HepG2 (cell line): Measurements from ENCODE around the gene SLC2A13. TPM values are rescaled to one million over a fixed set of nuclear protein-coding genes. Genes with fewer than 3 reads are reported as not detected.

Source experiments
- ATAC-seq: fragments of 200-7000 bp; cut with Tn5 transposase; 3 replicates; pipeline ENCODE4 v1.9.1; 2020; ENCODE audit warnings: mild to moderate bottlenecking, moderate library complexity
- BruUV-seq: library from RNA; stranded (reverse); fragments of 400-500 nt; replicated peaks from 2 replicates; lab custom pipeline; 2021; lab: Mats Ljungman, UMichigan
- CTCF ChIA-PET: fragments of 300-600 bp; formaldehyde crosslinking; extraction: SDS; loops from one replicate; lab custom pipeline; 2021; ENCODE audit warnings: low total read pairs, inconsistent platforms, low intra/inter-chr PET ratio; lab: Yijun Ruan, JAX
- POLR2A ChIA-PET: fragments of 350-600 bp; sonication (Branson Sonifier 250); formaldehyde crosslinking; loops from one replicate; lab custom pipeline; 2020; ENCODE audit warnings: antibody characterized with exemption, inconsistent platforms; lab: Yijun Ruan, JAX
- DNase-seq: peaks from one replicate; pipeline ENCODE4 v3.0.0-alpha.2; 2015; ENCODE audit warnings: low spot score
- FAIRE-seq: peaks from 3 replicates; lab custom pipeline; 2011; peaks lifted over from hg19 to GRCh38; lab: Jason Lieb, UNC
- H2AFZ ChIP-seq: one replicate; pipeline ENCODE4 v1.6.1; 2011; ENCODE audit warnings: low read length, inconsistent platforms
- H3K27ac ChIP-seq: fragments of 300-600 bp; 3 replicates; pipeline ENCODE4 v1.8.0; 2011; ENCODE audit warnings: mixed run types, mild to moderate bottlenecking, mixed read lengths, low read length, inconsistent platforms; ENCODE audit not compliant: insufficient read depth; ENCODE audit errors: extremely low read length
- H3K27me3 ChIP-seq, 2 experiments: fragments of 200-600 bp in 1 of 2; 2 replicates in 1 of 2; 3 replicates in 1 of 2; pipeline versions ENCODE4 v1.6.0 to v1.8.0; 2011; ENCODE audit warnings: low read length in 2 of 2, mild to moderate bottlenecking in 2 of 2, moderate library complexity in 2 of 2, inconsistent platforms in 1 of 2; ENCODE audit not compliant: insufficient read depth in 2 of 2, control insufficient read depth in 1 of 2
- H3K36me3 ChIP-seq, 2 experiments: fragments of 200-600 bp in 1 of 2; replicated peaks in 1 of 2; 2 replicates in 1 of 2; 3 replicates in 1 of 2; pipeline versions ENCODE4 v1.5.1 to v1.8.0; 2011; ENCODE audit warnings: low read length in 2 of 2, inconsistent platforms in 1 of 2; ENCODE audit not compliant: insufficient read depth in 2 of 2, control insufficient read depth in 1 of 2
- H3K4me1 ChIP-seq: 2 replicates; pipeline ENCODE4 v1.5.1; 2012; ENCODE audit warnings: low read length, inconsistent platforms; ENCODE audit not compliant: insufficient read depth
- H3K4me2 ChIP-seq: 2 replicates; pipeline ENCODE4 v1.6.0; 2011; ENCODE audit warnings: low read depth, low read length, inconsistent platforms
- H3K4me3 ChIP-seq, 3 experiments: fragments of 200-600 bp in 1 of 3; sonication (generic), shearing (Covaris generic) in 1 of 3; replicated peaks in 1 of 3; 2 replicates each; pipeline ENCODE4 v1.5.1; 2011 to 2016; ENCODE audit warnings: low read length in 3 of 3, inconsistent platforms in 2 of 3, low read depth in 2 of 3, mild to moderate bottlenecking in 2 of 3, control low read depth in 1 of 3, mixed read lengths in 1 of 3; ENCODE audit not compliant: insufficient read depth in 1 of 3
- H3K79me2 ChIP-seq: one replicate; pipeline ENCODE4 v1.6.1; 2011; ENCODE audit warnings: low read length, inconsistent platforms; ENCODE audit not compliant: insufficient read depth
- H3K9ac ChIP-seq: 2 replicates; pipeline ENCODE4 v1.6.0; 2011; ENCODE audit warnings: mild to moderate bottlenecking, low read depth, low read length, inconsistent platforms; ENCODE audit not compliant: insufficient read depth
- H3K9me3 ChIP-seq: 2 replicates; pipeline ENCODE4 v1.5.1; 2012; ENCODE audit warnings: mild to moderate bottlenecking, low read length
- H4K20me1 ChIP-seq: 2 replicates; pipeline ENCODE4 v1.6.0; 2011; ENCODE audit warnings: inconsistent platforms, mild to moderate bottlenecking, low read length, moderate library complexity; ENCODE audit not compliant: insufficient read depth
- AGO2 ChIP-seq: fragments of 200-400 bp; formaldehyde crosslinking; optimal IDR thresholded peaks from 2 replicates; pipeline ENCODE3; 2017; ENCODE audit warnings: mild to moderate bottlenecking, low read depth, low read length, moderate library complexity
- KLF6 ChIP-seq: IDR thresholded peaks from 2 replicates; pipeline ENCODE4 v1.8.0; 2016; ENCODE audit warnings: missing biosample characterization, missing genetic modification reagents
- MED8 ChIP-seq: sonication (generic); formaldehyde crosslinking; IDR thresholded peaks from 2 replicates; pipeline ENCODE4 v1.8.1; 2023; ENCODE audit warnings: mild to moderate bottlenecking, missing genetic modification reagents; ENCODE audit not compliant: insufficient replicate concordance
- RNF2 ChIP-seq: fragments of 450-650 bp; conservative IDR thresholded peaks from 2 replicates; pipeline ENCODE4 v1.6.1; 2016; ENCODE audit warnings: low read depth
- SIX1 ChIP-seq: sonication (generic); formaldehyde crosslinking; IDR thresholded peaks from 2 replicates; pipeline ENCODE4 v1.4.0; 2020; ENCODE audit warnings: missing genetic modification reagents, borderline replicate concordance
- SMAD1 ChIP-seq: sonication (generic); formaldehyde crosslinking; IDR thresholded peaks from 2 replicates; pipeline ENCODE4 v1.4.0; 2020; ENCODE audit warnings: missing genetic modification reagents, low read depth, mild to moderate bottlenecking, borderline replicate concordance
- SMAD3 ChIP-seq: sonication (generic); formaldehyde crosslinking; IDR thresholded peaks from 2 replicates; pipeline ENCODE4 v1.4.0; 2020; ENCODE audit warnings: missing genetic modification reagents
- ZNF317 ChIP-seq: sonication (generic); formaldehyde crosslinking; IDR thresholded peaks from 2 replicates; pipeline ENCODE4 v1.5.0; 2020; ENCODE audit warnings: mild to moderate bottlenecking, missing genetic modification reagents
- ZNF33B ChIP-seq: sonication (generic); formaldehyde crosslinking; IDR thresholded peaks from 2 replicates; pipeline ENCODE4 v1.5.1; 2020; ENCODE audit warnings: mild to moderate bottlenecking, missing genetic modification reagents
- ZNF614 ChIP-seq: IDR thresholded peaks from 2 replicates; pipeline ENCODE4 v1.6.1; 2018; ENCODE audit warnings: missing biosample characterization, missing genetic modification reagents, inconsistent platforms, borderline replicate concordance
- ZNF713 ChIP-seq: sonication (generic); formaldehyde crosslinking; IDR thresholded peaks from 2 replicates; pipeline ENCODE4 v1.4.0; 2020; ENCODE audit warnings: mild to moderate bottlenecking, missing genetic modification reagents
- WGBS: methylation state at CpG from one replicate; pipeline ENCODE4 v1.1.6; 2017; ENCODE audit warnings: low lambda C conversion rate; 5-methylcytosine and 5-hydroxymethylcytosine counted together
- in situ Hi-C: cut with HindIII; loops from 2 replicates; pipeline ENCODE4 v1.10.0; 2017; ENCODE audit warnings: low pct_unique_long_range_greater_than_20kb; ENCODE audit not compliant: extremely low pct_ligation_motif_present
- intact Hi-C: fragments of 100-400 bp; cut with micrococcal nuclease; formaldehyde crosslinking; loops from one replicate; pipeline ENCODE4 v1.10.0; 2022; ENCODE audit not compliant: unreplicated experiment
- polyA plus RNA-seq, 8 experiments: library from polyadenylated mRNA; depleted of rRNA in 3 of 8; stranded (reverse) in 7 of 8; unstranded in 1 of 8; fragments of >200 nt; fragmentation: Illumina TruSeq in 4 of 8; extraction: Trizol in 4 of 8; gene quantifications; 2 replicates each; pipeline versions ENCODE4 v1.2.1 to v1.2.3, GENCODE V29; 2011 to 2016; ENCODE audit warnings: low read depth in 4 of 8, missing spikeins in 1 of 8, mixed read lengths in 1 of 8; ENCODE audit not compliant: insufficient read depth in 1 of 8
- total RNA-seq, 5 experiments: library from RNA; depleted of rRNA; stranded (reverse); fragments of >200 nt; fragmentation: Illumina TruSeq; extraction: Trizol; gene quantifications; 2 replicates each; pipeline ENCODE4 v1.2.3, GENCODE V29; 2016; ENCODE audit warnings: low read depth in 1 of 5
- TF ChIP-seq, protein P1 (sequence below): sonication (generic); formaldehyde crosslinking; IDR thresholded peaks from 2 replicates; pipeline ENCODE4 v1.4.0; 2020; ENCODE audit warnings: missing genetic modification reagents, borderline replicate concordance

Gene SLC2A13
- total and polyA plus RNA-seq, 2 of the 13 experiments (the other 11 are each of a cell fraction or from before 2014, with no cell fraction given), result 5.5 to 6.0 TPM

DNA sequence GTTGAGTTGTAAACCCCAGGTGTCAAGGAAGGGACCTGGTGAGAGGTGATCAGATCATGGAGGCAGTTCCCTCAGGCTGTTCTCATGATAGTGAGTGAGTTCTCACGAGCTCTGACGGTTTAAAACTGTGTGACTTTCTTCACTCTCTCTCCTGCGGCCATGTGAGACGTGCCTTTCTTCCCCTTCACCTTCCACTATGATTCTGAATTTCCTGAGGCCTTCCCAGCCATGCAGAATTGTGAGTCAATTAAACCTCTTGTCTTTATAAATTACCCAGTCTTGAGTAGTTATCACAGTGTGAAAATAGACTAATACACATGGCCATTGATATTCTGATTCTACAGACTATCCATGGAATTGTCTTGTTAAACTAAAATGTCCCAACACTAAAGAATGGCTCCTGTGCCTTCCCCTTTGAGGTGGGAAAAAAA is 85.6 kb downstream of the SLC2A13 start:
- ATAC-seq, result no peak
- in situ Hi-C loops (no loop called here), intact Hi-C loops (no loop called here)
- Histone ChIP-seq H3K4me1 (no peaks in the 10 kb centered on the region), H3K4me3 (no peak overlapping the region), H2AFZ (no peak overlapping the region), H3K36me3 (no peaks in the 10 kb centered on the region), H3K9me3 (no peaks in the 10 kb centered on the region), H3K4me2 (no peak overlapping the region), H3K27me3 (no peaks in the 10 kb centered on the region), H3K79me2 (no peaks in the 10 kb centered on the region), H3K9ac (no peak overlapping the region), H3K27ac (no peak overlapping the region), H4K20me1 (no peaks in the 10 kb centered on the region)
- CTCF ChIA-PET, result no interaction called here
- FAIRE-seq, result no peak
- TF ChIP-seq, protein P1, sequence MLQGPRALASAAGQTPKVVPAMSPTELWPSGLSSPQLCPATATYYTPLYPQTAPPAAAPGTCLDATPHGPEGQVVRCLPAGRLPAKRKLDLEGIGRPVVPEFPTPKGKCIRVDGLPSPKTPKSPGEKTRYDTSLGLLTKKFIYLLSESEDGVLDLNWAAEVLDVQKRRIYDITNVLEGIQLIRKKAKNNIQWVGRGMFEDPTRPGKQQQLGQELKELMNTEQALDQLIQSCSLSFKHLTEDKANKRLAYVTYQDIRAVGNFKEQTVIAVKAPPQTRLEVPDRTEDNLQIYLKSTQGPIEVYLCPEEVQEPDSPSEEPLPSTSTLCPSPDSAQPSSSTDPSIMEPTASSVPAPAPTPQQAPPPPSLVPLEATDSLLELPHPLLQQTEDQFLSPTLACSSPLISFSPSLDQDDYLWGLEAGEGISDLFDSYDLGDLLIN (CRISPR knock-in tag), result no peak
- TF ChIP-seq AGO2, result no peak
- no peak for TF ChIP-seq ZNF713 (CRISPR knock-in tag)
- TF ChIP-seq KLF6, result no peak
- no peak for TF ChIP-seq SMAD3 (CRISPR knock-in tag)
- TF ChIP-seq SIX1 (CRISPR knock-in tag), result no peak
- TF ChIP-seq SMAD1 (CRISPR knock-in tag), result no peak
- TF ChIP-seq ZNF33B (CRISPR knock-in tag), result no peak
- TF ChIP-seq ZNF614 (CRISPR knock-in tag), result no peak
- TF ChIP-seq ZNF317 (CRISPR knock-in tag), result no peak
- no peak for TF ChIP-seq MED8 (CRISPR knock-in tag)
- no peak for TF ChIP-seq RNF2
- POLR2A ChIA-PET, result no interaction called here
- no TSS peak for BruUV-seq
- 85% methylated on average over 4 of the region's 4 CpGs for WGBS
- no peak for DNase-seq
